ENCODE data around the gene ZNF853. TPM values are rescaled to one million over a fixed set of nuclear protein-coding genes. Genes with fewer than 3 reads are reported as not detected.

The ZNF853 gene
- polyA plus RNA-seq, 3 donors = 0.15 TPM; not detected in 2

DNA sequence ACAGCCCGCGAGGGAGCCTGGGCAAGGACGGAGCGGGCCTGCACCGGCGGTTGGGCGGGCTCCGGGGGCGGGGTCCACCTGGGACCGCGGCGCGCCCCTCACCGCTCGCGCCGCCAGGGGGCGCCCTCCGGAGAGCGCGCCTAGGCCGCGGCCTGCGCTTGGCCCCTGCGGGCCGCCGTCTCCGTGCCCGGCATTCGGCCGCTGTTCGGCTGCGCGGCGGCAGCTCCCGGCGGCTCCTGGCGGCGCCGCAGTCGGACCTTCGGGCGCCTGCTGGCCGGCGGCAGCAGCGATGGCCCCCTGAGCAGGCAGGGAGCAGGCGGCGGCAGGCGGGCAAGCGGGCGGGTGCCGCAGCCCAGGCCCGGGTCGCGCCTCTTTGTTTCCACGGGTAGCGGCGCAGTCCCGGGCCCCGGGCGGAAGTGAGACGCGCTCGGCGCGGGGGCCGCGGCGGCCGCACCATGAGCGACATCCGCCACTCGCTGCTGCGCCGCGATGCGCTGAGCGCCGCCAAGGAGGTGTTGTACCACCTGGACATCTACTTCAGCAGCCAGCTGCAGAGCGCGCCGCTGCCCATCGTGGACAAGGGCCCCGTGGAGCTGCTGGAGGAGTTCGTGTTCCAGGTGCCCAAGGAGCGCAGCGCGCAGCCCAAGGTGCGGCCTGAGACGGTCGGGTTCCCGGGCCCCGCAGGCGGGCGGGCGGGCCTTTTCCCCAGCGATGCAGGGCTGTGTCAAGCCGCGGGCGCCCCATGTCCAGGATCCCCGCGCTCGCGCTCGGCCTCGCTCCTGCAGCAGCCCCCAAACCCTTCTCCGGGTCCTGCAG is 25.4 kb upstream of the ZNF853 start, which contains the start of gene INTS15:
INTS15 (plus strand) TSS at position 193 of the 816 bp plus-strand sequence; CDS start at position 456, 263 bp downstream.
- H3K36me3 Mint-ChIP-seq = peaks cover 47 to 73% of the 10 kb centered on the region in 2 donors
- no peaks in the 10 kb centered on the region for H3K9me3 ChIP-seq (replicated peaks in 1 of 2; ENCODE audit: control insufficient read depth in 1 of 2, insufficient read depth in 1 of 2, low read length in 2 of 2)
- no peaks in the 10 kb centered on the region for H3K9me3 Mint-ChIP-seq

DNA sequence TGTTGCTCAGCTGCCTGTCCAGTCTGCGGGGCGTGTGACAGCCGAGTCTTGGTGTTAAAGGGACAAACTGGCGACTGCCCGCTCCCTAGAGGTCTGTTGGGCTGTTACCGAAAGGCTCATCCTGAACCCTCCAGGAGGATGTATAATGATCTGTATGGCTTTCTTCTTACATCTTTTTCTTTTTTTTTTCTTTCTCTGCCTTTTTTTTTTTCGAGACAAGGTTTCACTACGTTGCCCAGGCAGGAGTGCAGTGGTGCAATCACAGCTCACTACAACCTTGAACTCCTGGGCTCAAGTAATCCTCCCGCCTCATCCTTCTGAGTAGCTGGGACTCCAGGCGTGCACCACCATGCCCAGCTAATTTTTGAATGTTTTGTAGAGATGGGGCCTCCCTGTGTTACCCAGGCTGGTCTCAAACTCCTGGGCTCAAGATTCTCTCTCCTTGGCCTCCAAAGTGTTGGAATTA is 24.7 kb upstream of the ZNF853 start:
- H3K27me3 ChIP-seq (ENCODE audit: control insufficient read depth in 2 of 2, insufficient read depth in 2 of 2, low read length in 2 of 2) = no peaks in the 10 kb centered on the region
- no peaks in the 10 kb centered on the region for H3K9me3 Mint-ChIP-seq
- no peaks in the 10 kb centered on the region for H3K9me3 ChIP-seq (replicated peaks in 1 of 2; ENCODE audit: control insufficient read depth in 1 of 2, insufficient read depth in 1 of 2, low read length in 2 of 2)
- 0% methylated on average over 3 of the region's 10 CpGs for WGBS (ENCODE audit: insufficient coverage)
- H3K36me3 Mint-ChIP-seq = peaks cover 51 to 73% of the 10 kb centered on the region in 2 donors
- peak overlapping the region; percentile 44 to 88 (median 80) for H3K27ac Mint-ChIP-seq
- peaks cover 14% of the 10 kb centered on the region for H4K20me1 ChIP-seq (ENCODE audit: insufficient read depth, low read length)
- no peaks in the 10 kb centered on the region for H3K27me3 Mint-ChIP-seq (ENCODE audit: low read depth in 3 of 3)
- peak overlapping the region; percentile 19 to 74 for H3K27ac ChIP-seq (ENCODE audit: low read depth in 1 of 2, low read length in 2 of 2)
- H3K79me2 ChIP-seq (ENCODE audit: insufficient read depth, low read length) = peaks cover 16% of the 10 kb centered on the region
- peaks cover 15% of the 10 kb centered on the region for H3K4me1 Mint-ChIP-seq
- peak overlapping the region; percentile 44 to 87 (median 74) for H3K4me3 ChIP-seq (replicated peaks in 1 of 3; ENCODE audit: low read depth in 2 of 3, low read length in 3 of 3)
- H3K36me3 ChIP-seq (replicated peaks in 1 of 2; ENCODE audit: control insufficient read depth in 1 of 2, insufficient read depth in 2 of 2, low read length in 2 of 2) = peaks cover 36 to 71% of the 10 kb centered on the region in 2 donors
- intact Hi-C loops (cut with micrococcal nuclease) = loop anchor here (5.0 to 10.0 kb wide), 2 partner anchors 114 to 137 kb away; partner anchors contain the start of gene ZNF12 (in 1 of the 2)
- peak overlapping the region; percentile 88 for H3K4me2 ChIP-seq (replicated peaks; ENCODE audit: extremely low read depth, low read length, poor library complexity, severe bottlenecking)
- peak overlapping the region; percentile 79 to 88 for H3K4me3 Mint-ChIP-seq
- H3K9ac ChIP-seq (ENCODE audit: insufficient read depth, low read length, poor library complexity, severe bottlenecking) = peak overlapping the region; percentile 78
- peaks cover 13 to 20% of the 10 kb centered on the region in 2 donors for H3K4me1 ChIP-seq (ENCODE audit: control insufficient read depth in 1 of 2, insufficient read depth in 2 of 2, low read length in 2 of 2)
- TF ChIP-seq, protein P1, sequence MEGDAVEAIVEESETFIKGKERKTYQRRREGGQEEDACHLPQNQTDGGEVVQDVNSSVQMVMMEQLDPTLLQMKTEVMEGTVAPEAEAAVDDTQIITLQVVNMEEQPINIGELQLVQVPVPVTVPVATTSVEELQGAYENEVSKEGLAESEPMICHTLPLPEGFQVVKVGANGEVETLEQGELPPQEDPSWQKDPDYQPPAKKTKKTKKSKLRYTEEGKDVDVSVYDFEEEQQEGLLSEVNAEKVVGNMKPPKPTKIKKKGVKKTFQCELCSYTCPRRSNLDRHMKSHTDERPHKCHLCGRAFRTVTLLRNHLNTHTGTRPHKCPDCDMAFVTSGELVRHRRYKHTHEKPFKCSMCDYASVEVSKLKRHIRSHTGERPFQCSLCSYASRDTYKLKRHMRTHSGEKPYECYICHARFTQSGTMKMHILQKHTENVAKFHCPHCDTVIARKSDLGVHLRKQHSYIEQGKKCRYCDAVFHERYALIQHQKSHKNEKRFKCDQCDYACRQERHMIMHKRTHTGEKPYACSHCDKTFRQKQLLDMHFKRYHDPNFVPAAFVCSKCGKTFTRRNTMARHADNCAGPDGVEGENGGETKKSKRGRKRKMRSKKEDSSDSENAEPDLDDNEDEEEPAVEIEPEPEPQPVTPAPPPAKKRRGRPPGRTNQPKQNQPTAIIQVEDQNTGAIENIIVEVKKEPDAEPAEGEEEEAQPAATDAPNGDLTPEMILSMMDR (IDR thresholded peaks at IDR 0.05) = no peak
- DNase-seq = peak in 1 of 3 donors; percentile 3
- H2AFZ ChIP-seq (ENCODE audit: insufficient read depth, low read depth, low read length, poor library complexity, severe bottlenecking) = peak overlapping the region; percentile 85

More for the DNA sequence above, 25.4 kb upstream of the ZNF853 start, which contains the start of gene INTS15:
- Mint-ChIP-seq H3K4me1 (peaks cover 15% of the 10 kb centered on the region), H3K4me3 (peak within 1 kb of the TSS; percentile 79 to 88), H3K27ac (peak within 1 kb of the TSS; percentile 44 to 88 (median 80)), H3K27me3 (ENCODE audit: low read depth in 3 of 3) (no peaks in the 10 kb centered on the region)
- H3K27me3 ChIP-seq (ENCODE audit: control insufficient read depth in 2 of 2, insufficient read depth in 2 of 2, low read length in 2 of 2) = no peaks in the 10 kb centered on the region
- peaks cover 13 to 20% of the 10 kb centered on the region in 2 donors for H3K4me1 ChIP-seq (ENCODE audit: control insufficient read depth in 1 of 2, insufficient read depth in 2 of 2, low read length in 2 of 2)
- H3K9ac ChIP-seq (ENCODE audit: insufficient read depth, low read length, poor library complexity, severe bottlenecking) = peak within 1 kb of the TSS; percentile 78
- peak within 1 kb of the TSS; percentile 19 to 74 for H3K27ac ChIP-seq (ENCODE audit: low read depth in 1 of 2, low read length in 2 of 2)
- peak within 1 kb of the TSS; percentile 44 to 87 (median 74) for H3K4me3 ChIP-seq (replicated peaks in 1 of 3; ENCODE audit: low read depth in 2 of 3, low read length in 3 of 3)
- peak within 1 kb of the TSS; percentile 85 for H2AFZ ChIP-seq (ENCODE audit: insufficient read depth, low read depth, low read length, poor library complexity, severe bottlenecking)
- under 1% methylated on average over 107 of the region's 107 CpGs for WGBS (ENCODE audit: insufficient coverage)
- H3K4me2 ChIP-seq (replicated peaks; ENCODE audit: extremely low read depth, low read length, poor library complexity, severe bottlenecking) = peak within 1 kb of the TSS; percentile 88
- H3K36me3 ChIP-seq (replicated peaks in 1 of 2; ENCODE audit: control insufficient read depth in 1 of 2, insufficient read depth in 2 of 2, low read length in 2 of 2) = peaks cover 33 to 68% of the 10 kb centered on the region in 2 donors
- peaks cover 16% of the 10 kb centered on the region for H3K79me2 ChIP-seq (ENCODE audit: insufficient read depth, low read length)
- DNase-seq = peak; percentile 77 to 81 (median 78)
- peaks cover 14% of the 10 kb centered on the region for H4K20me1 ChIP-seq (ENCODE audit: insufficient read depth, low read length)
- intact Hi-C loops (cut with micrococcal nuclease) = loop anchor here (5.0 to 10.0 kb wide), 3 partner anchors 42 to 137 kb away; partner anchors contain the start of gene ZNF12 (in 1 of the 2)
- TF ChIP-seq, protein P1 (IDR thresholded peaks at IDR 0.05) = peak; percentile 85
